Measurements from ENCODE around the gene TNIK.

GRCh38 chr3:171290680-171291079 lies 169.5 kb downstream of the TNIK start:
- TF ChIP-seq CTCF (IDR thresholded peaks at IDR 0.05) (no peak), POLR2A (IDR thresholded peaks at IDR 0.05) (no peak)
